NCI-H82 (cell line): ENCODE results near the gene FAM124B.

Experiments
- DNase-seq: peaks from one replicate; lab custom pipeline; 2025; lab: John Stamatoyannopoulos, UW

Gene FAM124B, protein sequence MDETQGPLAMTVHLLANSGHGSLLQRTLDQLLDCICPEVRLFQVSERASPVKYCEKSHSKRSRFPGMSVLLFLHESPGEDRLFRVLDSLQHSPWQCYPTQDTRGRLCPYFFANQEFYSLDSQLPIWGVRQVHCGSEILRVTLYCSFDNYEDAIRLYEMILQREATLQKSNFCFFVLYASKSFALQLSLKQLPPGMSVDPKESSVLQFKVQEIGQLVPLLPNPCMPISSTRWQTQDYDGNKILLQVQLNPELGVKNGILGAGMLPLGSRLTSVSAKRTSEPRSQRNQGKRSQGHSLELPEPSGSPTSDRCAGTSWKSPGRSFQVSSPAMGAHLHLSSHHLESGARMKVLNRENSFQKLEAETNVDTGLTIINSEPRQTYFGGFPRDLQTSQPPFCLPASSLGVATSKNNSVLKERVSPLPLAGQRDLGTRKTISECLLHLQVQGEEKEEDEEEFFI

DNA sequence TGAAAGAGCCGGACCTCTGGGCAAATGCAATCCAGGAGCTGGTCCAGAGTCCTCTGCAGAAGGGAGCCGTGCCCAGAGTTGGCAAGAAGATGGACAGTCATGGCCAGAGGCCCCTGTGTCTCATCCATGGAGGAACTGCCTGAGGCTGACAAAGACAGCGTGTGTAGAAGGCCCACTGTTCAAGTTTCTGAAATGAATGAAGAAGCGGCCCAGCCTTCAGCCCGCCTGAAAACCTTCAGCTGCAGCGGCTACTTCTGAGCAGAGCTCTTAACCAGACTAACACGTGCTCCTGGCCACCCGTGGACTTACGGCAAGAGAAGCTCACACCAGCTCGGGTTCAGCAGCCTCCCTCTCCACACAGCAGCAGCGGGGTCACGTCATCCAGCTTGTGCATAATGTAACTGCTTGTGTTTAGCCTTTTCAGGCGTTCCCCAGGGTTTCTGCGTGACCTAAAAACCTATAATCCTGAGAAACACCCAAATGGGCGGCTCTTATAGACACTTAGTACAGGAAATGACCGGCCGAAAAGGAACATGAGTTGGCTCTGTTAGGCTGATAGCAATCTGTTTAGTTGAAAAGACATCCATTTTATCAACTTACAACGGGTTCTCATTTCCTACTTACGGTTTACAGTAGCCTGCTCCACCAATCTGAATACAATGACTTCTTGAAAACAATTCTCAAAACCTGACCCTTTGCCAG, at the start of gene FAM124B:
FAM124B (minus strand) TSS at position 467 of the 702 bp plus-strand sequence; CDS start at position 128, 339 bp downstream.
- no peak for DNase-seq

DNA sequence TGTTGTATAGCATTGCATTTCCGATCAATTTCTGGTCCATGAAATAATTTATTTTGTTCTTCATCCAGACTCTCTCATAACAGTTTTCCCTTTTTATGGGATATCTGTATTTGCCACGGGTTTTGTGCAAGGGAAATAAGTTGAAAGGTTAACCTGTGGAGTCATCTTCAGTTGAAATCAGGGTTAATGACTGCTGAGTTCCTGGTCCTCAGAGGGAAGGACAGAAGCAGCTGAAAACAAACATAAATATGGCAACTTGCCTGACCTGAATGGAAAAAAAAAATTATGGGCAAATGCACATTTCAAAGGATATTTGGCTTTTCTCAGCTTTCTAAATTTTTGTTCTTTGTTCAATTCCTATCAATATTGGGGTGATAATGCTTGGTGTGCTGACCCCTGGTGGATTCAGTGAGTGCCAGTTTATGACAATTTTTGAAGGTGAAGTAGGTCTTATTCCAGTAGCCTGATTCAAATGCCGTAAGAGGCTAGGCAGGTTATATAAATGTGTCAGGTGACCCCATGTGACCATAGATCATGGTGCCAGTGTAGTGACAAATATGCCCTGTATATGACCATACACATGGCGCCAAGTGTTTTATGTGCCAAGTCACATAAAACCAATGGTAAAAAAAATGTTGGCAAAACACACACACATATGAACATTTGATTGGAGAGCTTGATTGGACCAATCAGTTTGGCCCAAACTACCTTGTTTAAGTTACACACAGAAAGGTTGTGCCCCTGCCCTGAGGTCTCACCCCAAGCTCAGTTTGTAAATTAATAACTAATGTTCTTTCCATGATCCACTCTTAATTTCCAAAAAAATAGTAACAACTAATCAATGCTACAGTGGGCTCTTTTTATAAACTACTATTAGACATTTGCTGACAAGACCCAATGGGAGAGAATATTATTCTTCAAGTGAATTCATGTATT, 47.6 kb upstream of the FAM124B start:
- DNase-seq = no peak

GRCh38 chr2:224448236-224448635, 46.3 kb upstream of the FAM124B start:
- DNase-seq = no peak

- no peak for DNase-seq
Observed at GRCh38 chr2:224444783-224445182, 42.9 kb upstream of the FAM124B start.

DNA sequence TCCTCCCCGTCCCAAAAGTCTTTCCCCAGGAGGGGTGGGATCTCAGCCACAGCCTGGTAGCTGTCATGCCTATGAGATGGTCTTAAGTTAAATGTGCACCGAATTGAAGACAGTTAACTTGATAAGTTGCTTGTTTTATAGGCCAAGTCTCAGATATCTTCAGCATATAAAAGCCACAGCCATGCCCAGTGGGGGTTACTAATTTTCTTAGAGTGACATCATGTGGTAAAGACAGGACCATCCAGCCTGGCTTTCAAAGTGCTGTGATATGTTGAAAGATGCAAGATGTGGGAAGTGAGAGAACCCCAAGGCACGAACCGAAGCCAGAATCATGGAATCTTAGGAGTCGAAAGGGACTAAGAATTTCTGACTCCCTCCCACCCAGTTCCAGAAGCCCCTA, 42.1 kb upstream of the FAM124B start:
- no peak for DNase-seq

GRCh38 chr2:224442071-224442967, 40.4 kb upstream of the FAM124B start:
- peak; percentile 62 for DNase-seq

DNA sequence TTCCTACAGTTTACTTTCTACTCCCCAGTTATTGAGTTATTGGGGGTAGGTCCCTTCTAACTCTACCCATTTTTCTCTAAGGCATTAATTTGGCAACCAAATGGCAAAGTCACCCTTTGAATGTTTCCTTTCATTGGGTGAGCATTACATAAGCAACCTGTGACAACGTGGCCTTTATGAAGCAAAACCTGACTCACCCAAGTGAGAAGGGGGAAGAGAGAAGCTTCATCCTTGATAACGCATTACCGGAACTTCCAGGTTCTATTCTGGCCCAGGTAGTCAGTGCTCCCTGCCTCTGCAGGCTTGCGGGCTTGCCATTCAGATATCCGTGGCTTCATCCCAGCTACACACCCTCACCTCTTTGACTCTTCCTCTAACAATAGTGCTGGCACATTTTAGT, 39.1 kb upstream of the FAM124B start:
- DNase-seq = no peak

DNA sequence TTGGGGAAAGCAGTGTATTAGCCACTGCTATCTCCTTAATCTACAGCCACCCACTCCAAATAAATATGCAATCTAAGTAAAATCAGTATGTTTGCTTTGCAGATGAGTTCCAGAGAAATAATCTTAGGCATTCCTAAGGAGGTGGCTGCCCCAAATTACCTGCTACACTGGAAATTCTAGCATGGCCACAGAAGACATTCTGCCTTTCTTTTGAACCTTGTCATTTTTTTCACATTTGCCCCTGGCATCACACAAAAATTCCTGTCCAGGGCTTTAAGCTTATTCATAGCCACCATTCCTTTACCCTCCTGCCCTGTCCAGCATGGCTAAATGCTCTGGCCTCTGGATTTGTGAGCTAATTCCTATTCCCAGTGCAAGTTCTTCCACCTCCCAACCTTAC, 36.8 kb upstream of the FAM124B start:
- DNase-seq = no peak

- no peak for DNase-seq
Observed at GRCh38 chr2:224436634-224437033, 34.7 kb upstream of the FAM124B start.

DNA sequence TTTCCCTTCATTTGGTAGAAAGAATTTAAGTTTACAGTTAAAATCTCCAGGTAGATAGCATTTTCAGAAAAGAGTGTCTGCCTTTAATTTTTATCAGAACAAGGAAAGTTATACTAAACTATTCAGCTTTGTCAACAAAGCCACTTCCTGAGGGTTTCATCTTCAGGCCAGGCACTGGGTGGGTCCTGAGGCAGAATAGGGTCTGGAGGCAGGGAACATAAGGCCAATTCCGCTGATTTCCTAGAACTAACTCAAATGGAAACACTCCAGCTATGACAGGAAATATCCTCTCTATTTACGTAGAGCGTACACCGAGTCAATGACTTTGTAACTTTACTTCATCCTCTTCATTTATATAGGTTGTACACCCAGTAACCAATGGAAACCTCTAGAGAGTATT, 32.7 kb upstream of the FAM124B start:
- DNase-seq = no peak

GRCh38 chr2:224433442-224433841, 31.5 kb upstream of the FAM124B start:
- DNase-seq = no peak

DNA sequence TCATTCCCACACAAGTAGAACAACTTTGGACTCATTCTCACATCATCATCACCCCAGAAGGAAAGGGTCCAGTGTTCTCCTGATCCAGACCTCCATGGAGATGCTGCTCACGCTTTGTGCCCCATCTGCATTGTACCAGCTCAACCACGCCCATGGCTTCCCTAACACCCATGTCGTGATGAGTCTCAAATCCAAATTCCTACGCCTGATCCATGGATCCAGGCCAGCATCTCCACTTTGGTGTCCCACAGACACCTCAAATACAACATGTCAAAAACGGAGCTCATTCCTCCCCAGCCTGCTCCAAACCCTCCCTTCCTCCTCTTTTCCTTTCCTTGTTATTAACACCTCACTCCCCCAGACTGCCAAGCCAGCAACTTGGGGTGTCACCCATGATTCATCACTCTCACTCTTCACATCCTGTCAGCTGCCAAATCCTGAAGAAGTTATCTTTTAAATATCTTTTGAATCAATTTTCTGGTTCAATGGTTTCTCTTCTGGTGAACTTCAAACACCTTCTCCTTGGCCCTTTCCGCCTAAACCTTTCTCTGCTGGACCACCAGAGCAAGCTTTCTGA, 30.2 kb upstream of the FAM124B start:
- no peak for DNase-seq

DNA sequence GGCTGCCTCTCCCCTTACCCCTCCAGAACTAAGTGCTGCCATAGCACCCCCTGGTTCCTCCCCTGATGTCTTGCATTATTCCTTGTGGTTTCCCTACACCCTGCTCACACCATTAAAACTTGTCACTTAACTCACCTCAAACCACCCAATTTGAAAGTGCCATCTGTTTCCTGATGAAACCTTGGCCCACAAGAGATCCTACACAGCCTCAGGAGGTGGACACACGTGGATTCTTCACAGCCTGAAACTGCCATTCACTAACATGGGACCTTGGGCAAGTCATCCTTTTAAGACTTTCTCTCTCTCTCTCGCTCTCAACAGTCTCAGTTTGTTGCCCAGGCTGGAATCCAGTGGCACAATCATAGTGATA, 27.5 kb upstream of the FAM124B start:
- DNase-seq = no peak

GRCh38 chr2:224428787-224429440, 27.0 kb upstream of the FAM124B start:
- no peak for DNase-seq

- DNase-seq = no peak
Observed at GRCh38 chr2:224427471-224427870, 25.6 kb upstream of the FAM124B start.

DNA sequence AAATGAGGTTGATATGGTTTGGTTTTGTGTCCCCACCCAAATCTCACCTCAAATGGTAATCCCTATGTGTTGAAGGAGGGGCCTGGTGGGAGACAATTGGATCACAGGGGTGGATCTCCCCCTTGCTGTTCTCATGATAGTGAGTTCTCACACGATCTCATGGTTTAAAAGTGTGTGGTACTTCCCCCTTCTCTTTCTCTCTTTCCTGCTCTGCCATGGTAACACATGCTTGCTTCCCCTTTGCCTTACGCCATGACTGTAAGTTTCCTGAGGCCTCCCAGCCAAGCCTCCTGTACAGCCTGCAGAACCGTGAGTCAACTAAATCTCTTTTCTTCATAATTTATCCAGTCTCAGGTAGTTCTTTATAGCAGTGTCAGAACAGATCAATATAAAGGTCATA, 24.7 kb upstream of the FAM124B start:
- no peak for DNase-seq

DNA sequence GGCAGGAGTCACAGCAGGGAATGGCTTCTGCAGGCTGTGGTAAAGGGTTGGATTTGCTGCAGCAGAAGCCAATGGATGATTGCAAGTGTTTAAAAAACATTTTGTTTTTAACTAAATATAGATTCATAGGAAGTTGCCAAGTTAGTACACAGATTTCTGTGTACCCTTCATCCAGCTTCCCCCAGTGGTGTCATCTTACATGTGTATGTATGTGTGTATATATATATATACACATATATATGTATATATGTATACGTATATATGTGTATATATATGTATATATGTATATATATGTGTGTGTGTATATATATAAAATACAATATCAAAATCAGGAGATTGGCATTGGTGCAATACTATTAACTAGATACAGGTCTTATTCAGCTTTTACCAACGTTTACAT, 19.2 kb upstream of the FAM124B start:
- no peak for DNase-seq

DNA sequence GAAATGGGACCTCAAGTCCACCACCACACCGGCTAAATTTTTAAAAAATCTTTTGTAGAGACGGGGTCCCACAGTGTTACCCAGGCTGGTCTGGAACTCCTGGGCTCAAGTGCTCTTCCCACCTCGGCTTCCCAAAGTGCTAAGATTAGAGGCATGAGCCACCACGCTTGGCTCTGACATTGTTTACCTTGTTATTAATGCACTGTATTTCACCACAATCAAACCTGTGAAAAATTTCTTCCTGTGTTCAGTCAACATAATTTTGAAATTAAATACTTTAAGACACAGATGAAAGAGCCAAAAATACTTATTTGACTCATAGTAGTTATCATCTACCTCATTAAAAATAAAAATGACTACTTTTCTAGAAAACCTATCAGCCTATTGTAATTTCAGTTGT, 16.0 kb upstream of the FAM124B start:
- no peak for DNase-seq

GRCh38 chr2:224417361-224417729, 15.4 kb upstream of the FAM124B start:
- no peak for DNase-seq

- no peak for DNase-seq
Observed at GRCh38 chr2:224416656-224417360, 14.9 kb upstream of the FAM124B start.
